GM15510 (cell line): ENCODE data around the gene SLC50A1.

Experiments used
- POLR2A ChIP-seq: IDR thresholded peaks from 3 replicates; pipeline ENCODE4 v1.6.1; 2011; ENCODE audit warnings: borderline replicate concordance; ENCODE audit not compliant: insufficient read length; ENCODE audit errors: extremely low read depth

The SLC50A1 gene

DNA sequence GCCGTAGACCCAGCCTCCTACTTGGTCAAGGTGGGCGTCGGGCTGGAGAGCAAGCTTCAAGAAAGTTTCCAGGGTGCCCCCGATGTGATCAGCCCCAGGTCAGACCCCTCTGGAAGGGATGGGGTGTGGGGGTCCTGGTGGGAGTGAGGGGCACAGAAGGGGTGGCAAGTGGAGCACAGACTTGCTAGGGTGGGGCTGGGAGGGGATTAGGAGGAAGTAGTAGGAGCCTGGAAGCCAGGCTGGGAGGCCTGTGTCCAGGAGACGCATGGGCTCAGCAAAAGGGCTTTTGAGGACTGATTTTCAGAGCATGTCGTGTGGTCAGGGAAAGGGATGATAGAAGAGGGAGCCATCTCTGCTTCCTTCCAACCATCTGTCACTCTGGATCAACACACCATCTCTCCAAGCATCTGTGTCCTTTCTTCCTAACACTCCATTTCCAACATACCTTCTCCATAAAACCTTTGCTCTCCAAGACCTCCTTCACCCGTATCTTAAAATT, 46.4 kb downstream of the SLC50A1 start:
- TF ChIP-seq POLR2A, result no peak

DNA sequence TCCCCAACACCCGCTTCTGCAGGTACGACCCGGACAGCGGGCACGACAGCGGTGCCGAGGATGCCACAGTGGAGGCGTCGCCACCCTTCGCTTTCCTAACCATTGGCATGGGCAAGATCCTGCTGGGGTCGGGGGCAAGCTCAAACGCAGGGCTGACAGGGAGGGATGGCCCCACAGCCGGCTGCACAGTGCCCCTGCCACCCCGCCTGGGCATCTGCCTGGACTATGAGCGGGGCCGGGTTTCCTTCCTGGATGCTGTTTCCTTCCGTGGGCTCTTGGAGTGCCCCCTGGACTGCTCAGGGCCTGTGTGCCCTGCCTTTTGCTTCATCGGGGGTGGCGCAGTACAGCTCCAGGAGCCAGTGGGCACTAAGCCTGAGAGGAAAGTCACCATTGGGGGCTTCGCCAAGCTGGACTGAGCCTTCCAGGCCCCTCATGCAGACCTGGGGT, 48.1 kb downstream of the SLC50A1 start:
- TF ChIP-seq POLR2A, result no peak

DNA sequence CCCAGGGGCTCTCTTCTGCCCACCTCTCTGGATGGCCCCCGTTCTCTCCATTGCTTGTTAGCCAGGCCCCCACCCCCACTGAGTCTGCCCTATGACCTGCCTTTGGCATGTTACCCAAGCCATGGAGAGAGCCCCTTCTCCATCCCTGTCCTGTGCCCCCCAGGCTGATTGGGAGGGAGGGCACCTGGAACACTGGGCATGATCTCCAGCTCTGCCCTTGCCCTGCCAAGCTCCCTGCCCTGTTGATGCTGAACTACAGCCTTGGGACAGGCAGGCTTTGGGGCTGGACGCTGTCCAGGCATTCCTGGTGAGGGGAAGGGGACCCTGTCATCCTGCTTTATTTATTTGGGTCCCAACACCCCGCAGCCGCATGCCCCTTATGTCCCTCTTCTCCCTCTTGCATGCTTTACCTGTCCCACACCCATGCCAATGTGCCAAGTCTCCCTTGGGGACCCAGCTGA, 48.7 kb downstream of the SLC50A1 start:
- TF ChIP-seq POLR2A, result no peak

DNA sequence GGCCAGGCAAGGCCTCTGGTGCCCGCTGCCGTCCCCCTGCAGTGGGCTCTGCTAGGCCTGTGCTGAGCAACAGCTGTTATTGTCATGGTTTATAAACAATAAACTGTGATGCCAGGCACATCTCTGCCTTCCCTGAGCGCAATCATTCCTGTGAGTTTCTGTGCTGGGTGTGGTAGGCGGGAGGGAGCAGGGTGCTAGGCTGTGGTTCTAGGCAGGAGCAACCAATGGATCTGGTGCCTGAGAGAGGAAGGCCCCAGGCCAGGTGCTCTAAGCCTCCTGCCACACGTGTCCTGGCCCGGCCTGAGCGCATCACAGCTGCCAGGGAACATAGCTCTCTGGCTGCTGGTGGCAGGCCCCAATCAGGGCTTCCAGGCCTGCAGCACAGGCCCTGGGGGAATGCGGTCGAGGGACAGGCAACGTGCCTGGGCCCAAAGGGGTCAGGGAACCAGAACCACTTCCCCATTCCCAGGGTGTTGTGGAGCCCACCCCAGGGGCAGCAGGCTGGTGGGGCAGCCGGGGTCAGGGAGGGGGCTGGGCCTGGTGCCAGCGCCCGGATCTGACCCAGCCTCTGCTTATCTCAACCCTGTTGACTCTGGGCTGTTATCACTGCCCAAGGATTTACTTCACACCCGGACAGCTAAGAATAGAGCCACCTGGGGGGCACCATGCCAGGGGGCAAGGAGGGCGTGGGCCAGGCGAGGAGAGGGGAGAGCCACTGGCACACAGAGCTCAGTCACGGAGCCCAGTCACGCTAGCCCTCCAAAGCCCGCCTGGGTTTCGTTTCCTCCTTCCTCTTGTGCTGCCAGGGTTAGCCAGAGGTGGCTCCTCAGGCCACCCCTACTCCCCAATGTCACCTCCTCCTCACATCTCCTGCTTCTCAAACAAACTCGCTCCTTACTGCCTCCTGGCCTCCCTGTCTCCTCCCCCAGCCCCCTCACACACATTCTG, 49.5 kb downstream of the SLC50A1 start:
- peak; percentile 38 for TF ChIP-seq POLR2A

DNA sequence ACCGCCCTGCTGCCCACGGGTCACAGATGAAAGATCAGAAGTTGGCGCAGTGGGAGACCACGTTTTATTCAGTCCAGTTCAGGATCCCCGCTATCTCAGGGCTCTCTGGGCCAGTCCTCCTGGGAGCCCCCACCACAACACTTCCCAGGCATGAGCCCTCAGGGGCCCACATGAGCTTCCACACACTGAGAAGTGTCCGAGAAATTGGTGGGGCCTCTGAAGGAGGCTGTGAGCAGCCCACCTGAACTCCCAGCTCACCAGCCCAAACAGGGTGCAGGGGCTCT, 50.1 kb downstream of the SLC50A1 start:
- TF ChIP-seq POLR2A, result peak; percentile 8

DNA sequence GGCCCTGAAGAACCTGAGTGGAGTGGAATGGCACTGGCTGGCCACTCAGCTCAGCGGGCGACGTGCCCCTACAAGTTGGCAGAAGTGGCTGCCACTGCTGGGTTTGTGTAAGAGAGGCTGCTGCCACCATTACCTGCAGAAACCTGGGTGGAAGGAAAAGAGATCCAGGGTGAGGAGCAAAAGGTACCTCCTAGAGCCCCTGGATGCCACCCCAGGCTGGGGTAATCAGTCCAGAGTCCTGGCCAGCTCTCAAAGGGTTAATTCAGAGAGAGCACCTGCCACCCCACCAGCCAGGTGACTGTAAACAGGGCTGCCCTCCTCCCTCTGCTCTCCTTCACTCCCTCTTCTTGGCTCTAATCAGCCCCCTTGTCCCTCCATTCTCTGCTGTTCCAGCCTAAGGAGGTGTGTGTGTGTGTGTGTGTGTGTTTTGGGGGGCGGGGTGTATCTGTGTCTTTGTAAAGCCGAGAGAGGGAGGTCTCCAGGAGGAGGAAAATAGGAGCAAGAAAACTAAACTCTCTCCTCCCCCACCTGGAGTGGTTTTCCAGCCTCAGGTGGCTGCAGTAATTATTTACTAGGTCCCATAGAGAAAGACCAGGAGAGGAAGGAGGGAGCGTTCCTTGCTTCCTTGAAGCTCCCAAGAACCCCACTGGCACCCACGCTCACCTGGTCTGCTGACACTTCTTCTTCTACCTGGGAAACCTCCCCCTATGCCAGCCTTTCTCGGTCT, 50.6 kb downstream of the SLC50A1 start:
- no peak for TF ChIP-seq POLR2A

DNA sequence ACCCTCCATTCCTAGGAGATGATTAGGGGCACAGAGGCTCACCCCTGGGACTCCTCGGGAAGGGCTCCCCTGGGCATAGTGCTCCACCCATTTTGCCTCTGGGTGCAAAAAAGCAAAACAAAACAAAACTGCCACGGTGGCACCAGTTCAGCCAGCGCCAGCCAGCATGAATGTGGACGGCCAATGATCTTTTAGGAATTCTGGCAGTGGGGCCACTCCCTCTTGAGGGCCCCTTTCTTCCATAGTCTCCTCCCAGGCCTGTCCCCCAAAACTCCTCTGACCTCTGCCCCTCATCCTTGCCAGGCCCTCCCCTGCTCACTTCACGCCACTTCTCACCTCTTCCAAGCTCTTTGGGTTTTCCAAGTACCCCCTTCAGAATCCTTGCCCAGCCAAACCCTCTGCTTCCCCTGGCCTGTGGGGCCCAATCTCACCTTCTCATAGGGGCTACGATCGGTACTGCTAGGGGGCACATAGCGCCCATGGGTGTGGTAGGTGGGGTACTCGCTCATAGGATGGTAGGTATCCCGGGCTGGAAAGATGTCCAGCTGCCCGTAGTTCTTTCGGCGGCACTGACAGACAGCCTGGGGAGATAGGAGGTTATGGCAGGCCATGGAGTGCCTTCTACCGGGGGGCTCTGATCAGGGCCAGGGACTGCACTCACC, 51.3 kb downstream of the SLC50A1 start:
- no peak for TF ChIP-seq POLR2A

DNA sequence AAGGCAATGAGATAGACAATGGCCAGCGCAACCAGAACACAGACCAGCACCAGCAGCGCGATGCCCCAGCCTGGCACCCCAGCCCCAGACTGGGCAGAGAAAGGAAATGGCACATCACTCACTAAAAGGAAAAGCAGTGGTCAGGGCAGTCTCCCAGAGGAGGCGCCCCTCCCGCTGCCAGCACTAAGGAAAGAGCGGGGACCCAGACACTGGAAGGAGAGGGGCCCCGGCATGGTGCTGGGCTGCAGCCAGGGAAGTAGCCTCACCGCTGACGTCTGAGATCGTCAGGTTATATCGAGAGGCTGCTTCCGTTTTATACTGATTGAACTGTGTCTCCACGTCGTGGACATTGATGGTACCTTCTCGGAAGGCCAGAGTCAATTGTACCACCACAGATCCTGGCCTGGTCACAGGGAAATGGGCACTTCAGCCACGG, 51.8 kb downstream of the SLC50A1 start:
- TF ChIP-seq POLR2A, result no peak

DNA sequence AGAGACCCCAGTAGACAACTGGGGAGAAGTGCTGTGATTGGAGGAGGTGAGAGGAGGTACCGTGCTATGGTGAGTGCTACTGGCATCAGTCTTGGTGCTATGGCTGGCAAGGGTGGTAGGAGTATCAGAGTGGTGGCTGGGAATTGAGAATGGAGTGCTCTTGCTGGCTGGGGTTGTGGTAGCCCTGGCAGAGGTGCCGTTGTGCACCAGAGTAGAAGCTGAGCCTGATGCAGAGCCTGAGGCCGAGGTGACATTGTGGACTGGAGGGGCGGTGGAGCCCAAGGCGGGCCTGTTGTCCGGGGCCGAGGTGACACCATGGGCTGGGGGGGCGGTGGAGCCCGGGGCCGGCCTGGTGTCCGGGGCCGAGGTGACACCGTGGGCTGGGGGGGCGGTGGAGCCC, 52.6 kb downstream of the SLC50A1 start:
- no peak for TF ChIP-seq POLR2A
